ENCODE data around the gene SIRPA. TPM values are rescaled to one million over a fixed set of nuclear protein-coding genes. Genes with fewer than 3 reads are reported as not detected.

SIRPA gene
- polyA plus RNA-seq, 1 donor (not counting 4 experiments of a cell fraction or from before 2014, with no cell fraction given), result 23.7 TPM

DNA sequence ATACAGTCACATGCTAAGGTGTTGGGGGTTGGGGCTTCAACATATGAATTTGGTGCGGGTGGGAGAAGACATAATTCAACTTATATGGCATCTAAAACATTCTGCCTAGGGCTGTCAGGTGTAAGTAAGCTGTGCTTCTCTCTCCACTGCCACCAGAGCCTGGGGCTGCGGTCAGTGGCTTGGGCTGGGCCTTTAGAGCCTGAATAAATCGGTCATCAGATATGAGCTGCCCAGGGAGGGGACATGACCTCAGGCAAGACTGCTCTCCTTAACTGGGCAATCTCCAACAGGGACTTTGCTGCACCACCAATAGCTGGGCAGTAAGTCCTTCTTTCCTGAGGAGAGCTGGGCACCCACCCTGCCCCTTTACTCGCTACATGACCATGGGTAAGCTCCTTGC, 24.9 kb upstream of the SIRPA start:
- no peak for FAIRE-seq
- dilution Hi-C loops (cut with MboI; ENCODE audit: extremely low pct_ligation_motif_present, low sequenced_read_pairs), result no loop called here
- Histone ChIP-seq H3K9me1 (ENCODE audit: control insufficient read depth, extremely low read depth, insufficient read depth, low read length) (peaks cover 4% of the 10 kb centered on the region), H2AFZ (ENCODE audit: control insufficient read depth, low read length) (no peak overlapping the region), H4K20me1 (ENCODE audit: control insufficient read depth, extremely low read depth, insufficient read depth, low read length) (no peaks in the 10 kb centered on the region), H3K9me3 (ENCODE audit: control insufficient read depth, low read depth, low read length) (no peaks in the 10 kb centered on the region), H3K4me2 (ENCODE audit: control insufficient read depth, extremely low read depth, insufficient read depth, low read depth, low read length) (no peak overlapping the region), H3K9ac (ENCODE audit: control insufficient read depth, extremely low read depth, insufficient read depth, low read length) (no peak overlapping the region), H3K27ac (ENCODE audit: control insufficient read depth, insufficient read depth, low read length) (no peak overlapping the region), H3K27me3 (ENCODE audit: control insufficient read depth, extremely low read depth, insufficient read depth, low read length) (no peaks in the 10 kb centered on the region), H3K79me2 (ENCODE audit: control insufficient read depth, insufficient read depth, low read length) (no peaks in the 10 kb centered on the region), H3K4me1 (ENCODE audit: control insufficient read depth, extremely low read depth, insufficient read depth, low read length) (peaks cover 8% of the 10 kb centered on the region), H3K4me3 (ENCODE audit: control insufficient read depth in 2 of 3, extremely low read depth in 1 of 3, insufficient read depth in 2 of 3, low read depth in 1 of 3, low read length in 3 of 3) (no peak overlapping the region), H3K36me3 (ENCODE audit: control insufficient read depth in 2 of 2, extremely low read depth in 1 of 2, insufficient read depth in 2 of 2, low read length in 2 of 2) (no peaks in the 10 kb centered on the region)
- TF ChIP-seq EZH2 (IDR thresholded peaks at IDR 0.05; ENCODE audit: low read length), result no peak
- TF ChIP-seq, protein P1, sequence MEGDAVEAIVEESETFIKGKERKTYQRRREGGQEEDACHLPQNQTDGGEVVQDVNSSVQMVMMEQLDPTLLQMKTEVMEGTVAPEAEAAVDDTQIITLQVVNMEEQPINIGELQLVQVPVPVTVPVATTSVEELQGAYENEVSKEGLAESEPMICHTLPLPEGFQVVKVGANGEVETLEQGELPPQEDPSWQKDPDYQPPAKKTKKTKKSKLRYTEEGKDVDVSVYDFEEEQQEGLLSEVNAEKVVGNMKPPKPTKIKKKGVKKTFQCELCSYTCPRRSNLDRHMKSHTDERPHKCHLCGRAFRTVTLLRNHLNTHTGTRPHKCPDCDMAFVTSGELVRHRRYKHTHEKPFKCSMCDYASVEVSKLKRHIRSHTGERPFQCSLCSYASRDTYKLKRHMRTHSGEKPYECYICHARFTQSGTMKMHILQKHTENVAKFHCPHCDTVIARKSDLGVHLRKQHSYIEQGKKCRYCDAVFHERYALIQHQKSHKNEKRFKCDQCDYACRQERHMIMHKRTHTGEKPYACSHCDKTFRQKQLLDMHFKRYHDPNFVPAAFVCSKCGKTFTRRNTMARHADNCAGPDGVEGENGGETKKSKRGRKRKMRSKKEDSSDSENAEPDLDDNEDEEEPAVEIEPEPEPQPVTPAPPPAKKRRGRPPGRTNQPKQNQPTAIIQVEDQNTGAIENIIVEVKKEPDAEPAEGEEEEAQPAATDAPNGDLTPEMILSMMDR (optimal IDR thresholded peaks at IDR 0.05 in 1 of 3, IDR thresholded peaks at IDR 0.05 in 1 of 3, conservative IDR thresholded peaks at IDR 0.05 in 1 of 3; ENCODE audit: extremely low read depth in 1 of 3, insufficient read depth in 2 of 3, low read length in 3 of 3), result no peak
- DNase-seq (ENCODE audit: low read depth, low spot score), result no peak

DNA sequence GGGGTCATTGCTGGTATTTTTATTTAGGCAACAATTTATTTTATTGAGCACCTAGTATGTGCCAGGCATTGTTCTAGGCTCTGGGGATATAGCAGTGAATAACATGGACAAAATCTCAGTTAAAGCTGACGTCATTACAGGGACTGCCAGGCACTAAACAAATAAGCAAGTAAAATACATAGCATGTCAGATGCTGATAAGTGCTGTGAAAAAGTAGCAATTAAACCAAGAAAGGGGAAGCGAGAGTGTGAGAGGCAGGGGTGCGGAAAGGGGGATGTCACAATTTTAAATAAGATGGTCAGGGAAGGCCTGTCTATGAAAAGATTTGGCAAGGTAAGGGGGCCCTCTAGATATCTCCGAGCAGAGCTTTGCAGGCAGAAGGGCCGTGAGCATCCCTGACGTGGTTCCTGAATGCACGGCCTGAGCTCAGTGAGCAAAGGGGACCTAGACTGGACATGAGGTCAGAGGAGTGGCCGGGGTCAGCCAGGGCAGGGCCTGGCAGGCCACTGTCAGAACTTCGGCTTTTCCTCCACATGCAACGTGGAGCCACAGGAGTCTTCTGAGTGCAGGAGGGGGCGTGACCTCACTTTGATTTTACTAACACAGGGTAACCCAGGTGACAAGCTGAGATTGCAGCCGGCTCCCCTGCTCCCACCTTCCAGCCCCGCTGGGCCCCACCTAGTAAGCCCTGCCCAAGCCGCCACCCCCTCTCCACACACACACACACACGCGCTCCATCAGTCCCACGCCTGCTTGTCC, 24.2 kb upstream of the SIRPA start:
- Histone ChIP-seq H3K27ac (ENCODE audit: control insufficient read depth, insufficient read depth, low read length) (no peak overlapping the region), H3K27me3 (ENCODE audit: control insufficient read depth, extremely low read depth, insufficient read depth, low read length) (no peaks in the 10 kb centered on the region), H3K9ac (ENCODE audit: control insufficient read depth, extremely low read depth, insufficient read depth, low read length) (no peak overlapping the region), H3K4me1 (ENCODE audit: control insufficient read depth, extremely low read depth, insufficient read depth, low read length) (peaks cover 12% of the 10 kb centered on the region), H2AFZ (ENCODE audit: control insufficient read depth, low read length) (no peak overlapping the region), H4K20me1 (ENCODE audit: control insufficient read depth, extremely low read depth, insufficient read depth, low read length) (no peaks in the 10 kb centered on the region), H3K4me3 (ENCODE audit: control insufficient read depth in 2 of 3, extremely low read depth in 1 of 3, insufficient read depth in 2 of 3, low read depth in 1 of 3, low read length in 3 of 3) (no peak overlapping the region), H3K79me2 (ENCODE audit: control insufficient read depth, insufficient read depth, low read length) (no peaks in the 10 kb centered on the region), H3K9me1 (ENCODE audit: control insufficient read depth, extremely low read depth, insufficient read depth, low read length) (peaks cover 4% of the 10 kb centered on the region), H3K4me2 (ENCODE audit: control insufficient read depth, extremely low read depth, insufficient read depth, low read depth, low read length) (no peak overlapping the region), H3K9me3 (ENCODE audit: control insufficient read depth, low read depth, low read length) (no peaks in the 10 kb centered on the region), H3K36me3 (ENCODE audit: control insufficient read depth in 2 of 2, extremely low read depth in 1 of 2, insufficient read depth in 2 of 2, low read length in 2 of 2) (no peaks in the 10 kb centered on the region)
- no peak for DNase-seq (ENCODE audit: low read depth, low spot score)
- dilution Hi-C loops (cut with MboI; ENCODE audit: extremely low pct_ligation_motif_present, low sequenced_read_pairs), result no loop called here
- no peak for FAIRE-seq
- TF ChIP-seq EZH2 (IDR thresholded peaks at IDR 0.05; ENCODE audit: low read length), result no peak
- TF ChIP-seq, protein P1 (optimal IDR thresholded peaks at IDR 0.05 in 1 of 3, IDR thresholded peaks at IDR 0.05 in 1 of 3, conservative IDR thresholded peaks at IDR 0.05 in 1 of 3; ENCODE audit: extremely low read depth in 1 of 3, insufficient read depth in 2 of 3, low read length in 3 of 3), result no peak
